Activated B cell treated with CpG ODN at 0.5 μM for 24 hours (primary cell): ENCODE results near the gene ABCA7. TPM values are rescaled to one million over a fixed set of nuclear protein-coding genes. Genes with fewer than 3 reads are reported as not detected.

Source experiments
- ATAC-seq: fragments of 200-7000 bp; cut with Tn5 transposase; one replicate; pipeline ENCODE4 v1.10.0; 2021; ENCODE audit warnings: low read depth, mild to moderate bottlenecking, moderate library complexity
- CTCF ChIA-PET: fragments of 350-600 bp; sonication (Branson Sonifier 250); formaldehyde crosslinking; loops from one replicate; lab custom pipeline; 2021; ENCODE audit warnings: antibody characterized with exemption; lab: Charles Lee
- POLR2A ChIA-PET: fragments of 350-600 bp; sonication (Branson Sonifier 250); formaldehyde crosslinking; loops from one replicate; lab custom pipeline; 2021; ENCODE audit warnings: antibody characterized with exemption; lab: Charles Lee
- DNase-seq: peaks from one replicate; pipeline ENCODE4 v3.0.0; 2022
- H3K27ac Mint-ChIP-seq: one replicate; pipeline ENCODE4 v1.8.0; 2020; ENCODE audit warnings: mixed read lengths
- H3K27me3 Mint-ChIP-seq: one replicate; pipeline ENCODE4 v1.8.0; 2021; ENCODE audit warnings: mixed read lengths
- H3K36me3 Mint-ChIP-seq: one replicate; pipeline ENCODE4 v1.8.0; 2021; ENCODE audit warnings: low read depth, mixed read lengths
- H3K4me1 Mint-ChIP-seq: one replicate; pipeline ENCODE4 v1.8.0; 2021; ENCODE audit warnings: mixed read lengths
- H3K4me3 Mint-ChIP-seq: one replicate; pipeline ENCODE4 v1.8.0; 2020; ENCODE audit warnings: mild to moderate bottlenecking, mixed read lengths
- H3K9me3 Mint-ChIP-seq: one replicate; pipeline ENCODE4 v1.8.0; 2020; ENCODE audit warnings: mixed read lengths
- CTCF ChIP-seq: fragments of 200-600 bp; IDR thresholded peaks from one replicate; pipeline ENCODE4 v1.8.0; 2022; ENCODE audit warnings: antibody characterized with exemption, mild to moderate bottlenecking
- intact Hi-C: fragments of 100-400 bp; cut with micrococcal nuclease; formaldehyde crosslinking; loops from one replicate; pipeline ENCODE4 v1.15.1; 2024
- total RNA-seq: library from RNA; stranded (reverse); gene quantifications from 2 replicates; pipeline ENCODE4 v1.2.3, GENCODE V29; 2022

ABCA7 gene
- total RNA-seq, 1 donor from 2014 or later: 188 TPM

GRCh38 chr19:1065606-1066109, 25.8 kb downstream of the ABCA7 start:
- intact Hi-C loops: loop anchor here (2.0 to 5.0 kb wide), 2 partner anchors 27 to 127 kb away; no protein-coding TSS in a partner anchor
- H3K27me3 Mint-ChIP-seq: no peaks in the 10 kb centered on the region
- H3K9me3 Mint-ChIP-seq: no peaks in the 10 kb centered on the region
- H3K27ac Mint-ChIP-seq: no peak overlapping the region
- peaks cover 21% of the 10 kb centered on the region for H3K36me3 Mint-ChIP-seq
- peak overlapping the region; percentile 60 for H3K4me3 Mint-ChIP-seq
- TF ChIP-seq CTCF: no peak
- ATAC-seq (no peak), DNase-seq (no peak)
- H3K4me1 Mint-ChIP-seq: peaks cover 39% of the 10 kb centered on the region
- CTCF ChIA-PET: interaction anchor here (1.0 to 2.7 kb wide), 5 partner anchors 9 to 201 kb away, joined by 3 to 13 read pairs (median 4); partner anchors contain the start of gene CNN2
- POLR2A ChIA-PET: interaction anchor here (0.6 to 5.3 kb wide), 9 partner anchors 9 to 204 kb away, joined by 3 to 140 read pairs (median 25); partner anchors contain the start of genes ABCA7, CIRBP, CNN2 and WDR18

GRCh38 chr19:1066251-1066747, 26.4 kb downstream of the ABCA7 start:
- H3K27me3 Mint-ChIP-seq: no peaks in the 10 kb centered on the region
- ATAC-seq: no peak
- DNase-seq: no peak
- no peaks in the 10 kb centered on the region for H3K9me3 Mint-ChIP-seq
- no peak for TF ChIP-seq CTCF
- CTCF ChIA-PET: interaction anchor here (0.5 to 2.7 kb wide), 9 partner anchors 8 to 307 kb away, joined by 3 to 9 read pairs (median 3); no protein-coding TSS in a partner anchor
- intact Hi-C loops: loop anchor here (2.0 to 5.0 kb wide), 2 partner anchors 27 to 126 kb away; no protein-coding TSS in a partner anchor
- H3K4me1 Mint-ChIP-seq: peaks cover 39% of the 10 kb centered on the region
- H3K27ac Mint-ChIP-seq: no peak overlapping the region
- peak overlapping the region; percentile 77 for H3K4me3 Mint-ChIP-seq
- POLR2A ChIA-PET: interaction anchor here (0.6 to 5.3 kb wide), 19 partner anchors 9 to 527 kb away, joined by 3 to 140 read pairs (median 20); partner anchors contain the start of genes ABCA7, CIRBP, CNN2 and GPX4
- H3K36me3 Mint-ChIP-seq: peaks cover 23% of the 10 kb centered on the region

- H3K9me3 Mint-ChIP-seq: no peaks in the 10 kb centered on the region
- intact Hi-C loops: loop anchor here (1.0 to 5.0 kb wide), 3 partner anchors 10 to 125 kb away; no protein-coding TSS in a partner anchor
- no peak for TF ChIP-seq CTCF
- H3K4me3 Mint-ChIP-seq: peak within 1 kb of the TSS; percentile 93
- ChIA-PET POLR2A (interaction anchor here (0.6 to 5.3 kb wide), 25 partner anchors 10 to 538 kb away, joined by 3 to 140 read pairs (median 7); partner anchors contain the start of genes ABCA7, CIRBP, CNN2 and GPX4), CTCF (interaction anchor here (0.5 to 2.7 kb wide), 13 partner anchors 8 to 306 kb away, joined by 3 to 9 read pairs (median 4); partner anchors contain the start of genes ABCA7 and CNN2)
- ATAC-seq: peak; percentile 59
- DNase-seq: peak; percentile 79
- H3K27me3 Mint-ChIP-seq: no peaks in the 10 kb centered on the region
- H3K36me3 Mint-ChIP-seq: peaks cover 26% of the 10 kb centered on the region
- peak within 1 kb of the TSS; percentile 89 for H3K27ac Mint-ChIP-seq
- H3K4me1 Mint-ChIP-seq: peaks cover 42% of the 10 kb centered on the region
Measured at GRCh38 chr19:1066748-1067340, 26.9 kb downstream of the ABCA7 start, which contains the start of gene ARHGAP45. Gene ARHGAP45, plus strand, starts transcription at chr19:1067167. Its CDS starts 239 bp downstream, at chr19:1067406.

GRCh38 chr19:1067341-1067957, 27.5 kb downstream of the ABCA7 start:
- ChIA-PET CTCF (interaction anchor here (0.9 to 1.9 kb wide), 10 partner anchors 10 to 204 kb away, joined by 3 to 6 read pairs (median 4); partner anchors contain the start of genes ABCA7 and CNN2), POLR2A (interaction anchor here (0.5 to 5.3 kb wide), 28 partner anchors 9 to 538 kb away, joined by 3 to 140 read pairs (median 6); partner anchors contain the start of genes ABCA7, CIRBP, CNN2 and GPX4)
- no peaks in the 10 kb centered on the region for H3K9me3 Mint-ChIP-seq
- no peaks in the 10 kb centered on the region for H3K27me3 Mint-ChIP-seq
- peaks cover 27% of the 10 kb centered on the region for H3K36me3 Mint-ChIP-seq
- H3K27ac Mint-ChIP-seq: peak overlapping the region; percentile 89
- no peak for TF ChIP-seq CTCF
- peak overlapping the region; percentile 93 for H3K4me3 Mint-ChIP-seq
- intact Hi-C loops: loop anchor here (1.0 to 5.0 kb wide), 3 partner anchors 10 to 125 kb away; no protein-coding TSS in a partner anchor
- ATAC-seq: peak; percentile 36
- no peak for DNase-seq
- peaks cover 48% of the 10 kb centered on the region for H3K4me1 Mint-ChIP-seq
